ENCODE data around the gene PPP1R2C.

The PPP1R2C gene

GRCh38 chrX:42748067-42748850 is 29.7 kb downstream of the PPP1R2C start:
- DNase-seq: no peak

- DNase-seq: peak; percentile 0
Observed at GRCh38 chrX:42746606-42747005, 31.4 kb downstream of the PPP1R2C start.

GRCh38 chrX:42740456-42740855 is 37.5 kb downstream of the PPP1R2C start:
- DNase-seq: no peak

- DNase-seq: no peak
Observed at GRCh38 chrX:42739741-42740140, 38.2 kb downstream of the PPP1R2C start.

GRCh38 chrX:42739258-42739657 is 38.7 kb downstream of the PPP1R2C start:
- DNase-seq: no peak

GRCh38 chrX:42738552-42738951 is 39.4 kb downstream of the PPP1R2C start:
- no peak for DNase-seq

- DNase-seq: no peak
Observed at GRCh38 chrX:42735250-42735649, 42.7 kb downstream of the PPP1R2C start.

GRCh38 chrX:42732506-42732905 is 45.5 kb downstream of the PPP1R2C start:
- DNase-seq: no peak
